GM04503 (cell line): ENCODE measurements around the gene TIAM2.

Experiments
- DNase-seq: peaks from one replicate; pipeline ENCODE4 v3.0.0-alpha.2; 2012; ENCODE audit warnings: low read depth

TIAM2 gene

GRCh38 chr6:155026022-155026705, 31.0 kb downstream of the TIAM2 start:
- peak; percentile 75 for DNase-seq

DNA sequence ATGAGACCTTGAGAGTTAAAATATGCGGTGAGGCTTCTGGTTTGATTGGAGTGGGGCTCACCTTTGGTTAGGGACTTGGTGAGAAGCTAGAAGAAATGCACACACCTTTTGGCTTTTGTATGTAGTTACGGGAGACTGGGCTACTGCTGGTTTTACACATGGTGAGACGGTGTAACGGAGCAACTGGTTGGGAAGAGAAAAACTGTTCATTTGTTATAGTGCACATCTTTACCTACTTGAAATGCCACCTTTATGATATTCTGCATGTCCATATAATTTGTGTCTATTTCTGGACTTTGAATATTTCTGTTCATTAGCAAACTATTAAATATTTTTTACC, 31.6 kb downstream of the TIAM2 start:
- DNase-seq, result no peak

- no peak for DNase-seq
Observed at GRCh38 chr6:155030148-155030720, 35.1 kb downstream of the TIAM2 start.

DNA sequence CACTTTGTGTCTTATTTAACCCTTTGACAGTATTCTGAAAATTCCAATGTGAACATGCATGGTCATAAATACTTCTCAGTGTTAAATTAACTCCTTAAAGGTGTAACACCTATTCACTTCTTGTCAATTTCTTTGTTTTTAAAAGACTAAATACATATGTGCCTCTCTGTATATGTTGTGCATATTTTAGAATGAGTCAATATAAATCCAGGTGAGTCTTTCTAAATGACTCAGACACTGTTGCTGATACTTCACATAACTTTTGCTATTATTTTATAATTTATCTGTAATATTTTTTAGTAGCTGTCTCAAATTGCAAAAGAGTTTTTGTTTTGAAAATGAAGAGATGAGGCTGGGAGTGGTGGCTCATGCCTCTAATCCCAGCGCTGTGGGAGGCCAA, 36.0 kb downstream of the TIAM2 start:
- no peak for DNase-seq

- no peak for DNase-seq
Observed at GRCh38 chr6:155033021-155033791, 38.1 kb downstream of the TIAM2 start.

GRCh38 chr6:155036907-155037306, 41.8 kb downstream of the TIAM2 start:
- DNase-seq, result no peak

DNA sequence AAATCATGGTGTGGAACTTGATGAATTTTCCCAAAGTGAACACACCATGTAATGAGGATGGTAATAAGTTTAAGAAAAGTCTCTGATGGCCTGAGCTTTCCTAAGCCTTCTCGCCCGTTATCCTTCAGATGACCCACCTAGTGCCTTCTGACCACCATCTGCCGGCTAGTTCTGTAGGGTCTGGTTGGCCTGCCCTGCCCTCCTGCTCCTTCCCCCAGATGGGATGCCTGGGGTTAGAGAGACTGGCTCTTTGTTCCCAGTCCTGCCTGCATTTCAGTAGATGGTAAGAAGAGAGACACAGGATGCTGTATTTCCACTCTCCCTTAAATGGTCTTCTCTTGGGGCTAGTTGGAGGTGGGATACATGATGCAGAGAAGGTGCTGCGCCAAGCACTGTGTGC, 43.0 kb downstream of the TIAM2 start:
- no peak for DNase-seq

- DNase-seq, result no peak
Observed at GRCh38 chr6:155038527-155038926, 43.4 kb downstream of the TIAM2 start.

DNA sequence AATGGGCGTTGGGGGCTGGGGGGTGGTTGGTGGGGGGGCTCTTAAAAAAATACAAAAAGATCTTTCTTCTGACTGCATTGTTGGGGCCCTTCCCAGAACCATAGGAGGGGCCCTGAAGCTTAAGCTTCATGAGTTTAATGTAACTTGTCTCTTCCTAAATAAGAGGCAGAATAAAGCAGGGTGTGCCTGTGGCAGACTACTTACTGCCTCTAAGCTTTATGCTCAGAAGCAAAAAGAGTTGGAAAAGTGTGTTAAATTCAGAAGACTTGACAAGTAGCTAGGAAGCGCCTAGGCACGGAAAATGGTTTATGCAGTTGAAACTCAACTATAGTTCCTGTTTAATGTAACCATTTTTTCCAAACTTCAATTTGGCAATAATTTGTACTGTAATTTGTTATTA, 44.5 kb downstream of the TIAM2 start:
- DNase-seq, result no peak

GRCh38 chr6:155040154-155040553, 45.0 kb downstream of the TIAM2 start:
- DNase-seq, result no peak

- no peak for DNase-seq
Observed at GRCh38 chr6:155040901-155041650, 46.0 kb downstream of the TIAM2 start.

DNA sequence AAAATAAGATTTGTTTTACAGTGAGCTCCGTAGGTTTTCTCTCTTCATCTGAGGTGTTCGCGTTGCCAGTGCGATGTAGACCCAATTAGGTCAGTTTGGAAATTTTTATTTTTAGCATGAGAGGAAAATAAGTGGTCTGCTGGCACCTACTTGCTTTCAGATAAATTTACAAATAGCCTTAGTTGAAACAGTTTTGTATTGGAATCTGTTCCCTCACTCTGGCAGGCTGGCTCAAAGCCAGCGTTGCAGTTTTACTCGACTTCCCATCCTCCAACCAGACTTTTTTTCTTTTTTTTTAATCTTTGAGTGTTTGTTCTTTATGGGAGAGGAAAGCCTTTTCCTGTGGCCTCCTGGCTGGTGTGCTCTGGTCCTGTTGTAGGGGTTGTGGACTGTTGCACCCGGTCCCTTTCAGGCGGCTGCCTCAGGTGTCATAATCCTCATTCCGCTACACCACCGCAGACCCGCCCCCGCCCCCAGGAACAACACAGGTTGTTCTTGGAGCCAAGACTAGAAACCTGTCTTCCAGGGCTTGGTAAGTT, 46.7 kb downstream of the TIAM2 start:
- DNase-seq, result no peak

- no peak for DNase-seq
Observed at GRCh38 chr6:155042983-155043382, 47.9 kb downstream of the TIAM2 start.

DNA sequence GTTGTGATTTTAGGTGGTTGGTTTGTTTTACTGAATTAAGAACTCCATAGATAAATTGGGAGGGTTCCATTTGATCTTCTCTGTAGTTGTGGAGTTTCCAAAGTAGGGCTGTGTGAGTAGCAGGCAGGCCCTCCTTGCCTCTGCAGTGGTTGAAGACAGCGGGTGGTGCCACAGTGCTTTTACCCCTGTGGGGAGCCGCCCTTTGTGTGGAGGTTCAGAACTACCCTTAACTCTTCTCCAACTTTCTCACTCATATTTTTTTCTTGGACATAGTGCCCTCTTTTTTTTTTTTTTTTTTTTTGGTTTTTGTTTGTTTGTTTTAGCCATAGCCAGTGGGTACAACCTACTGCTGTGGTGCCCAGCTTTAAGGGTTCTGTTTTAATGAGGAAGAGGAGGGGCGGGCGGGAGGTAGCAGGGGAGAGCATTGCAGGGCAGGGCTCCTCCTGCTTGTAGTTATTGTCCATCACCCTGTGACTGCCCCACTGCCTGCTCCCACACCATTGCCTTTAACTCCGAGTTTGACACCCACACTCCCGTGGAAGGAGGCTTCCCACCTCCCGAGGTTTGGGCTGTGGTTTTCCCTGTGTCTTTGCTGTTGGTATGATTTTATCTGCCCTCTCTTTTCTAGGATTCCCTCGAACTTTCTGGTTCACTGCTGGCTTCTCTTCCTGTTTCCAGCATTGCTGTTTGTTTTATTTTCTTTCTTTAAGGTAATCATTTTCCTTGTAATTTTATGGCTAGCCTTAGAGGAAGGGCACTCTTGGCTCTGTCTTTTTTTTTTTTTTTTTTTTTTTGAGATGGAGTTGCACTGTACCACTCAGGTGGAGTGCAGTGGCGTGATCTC, 50.7 kb downstream of the TIAM2 start:
- no peak for DNase-seq

DNA sequence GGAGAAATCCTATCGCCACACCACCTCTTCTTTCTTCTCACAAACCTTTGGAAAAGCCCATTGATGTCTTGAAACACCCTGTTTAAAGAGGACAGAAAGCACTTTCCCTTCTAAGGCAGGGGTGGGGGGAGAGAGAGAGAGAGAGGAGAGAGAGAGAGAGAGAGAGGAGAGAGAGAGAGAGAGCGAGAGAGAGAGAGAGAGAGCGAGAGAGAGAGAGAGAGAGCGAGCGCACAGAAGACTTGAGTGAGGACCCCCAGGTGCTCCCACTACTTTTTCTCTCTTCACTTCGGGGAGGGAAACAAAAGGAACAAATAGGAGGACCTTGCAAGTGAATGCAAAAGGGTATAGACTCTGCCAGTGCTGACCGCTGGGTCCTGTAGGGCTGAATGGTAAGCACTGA, 52.4 kb downstream of the TIAM2 start:
- DNase-seq, result no peak

- DNase-seq, result no peak
Observed at GRCh38 chr6:155050311-155050710, 55.2 kb downstream of the TIAM2 start.

- no peak for DNase-seq
Observed at GRCh38 chr6:155054491-155055250, 59.6 kb downstream of the TIAM2 start.

DNA sequence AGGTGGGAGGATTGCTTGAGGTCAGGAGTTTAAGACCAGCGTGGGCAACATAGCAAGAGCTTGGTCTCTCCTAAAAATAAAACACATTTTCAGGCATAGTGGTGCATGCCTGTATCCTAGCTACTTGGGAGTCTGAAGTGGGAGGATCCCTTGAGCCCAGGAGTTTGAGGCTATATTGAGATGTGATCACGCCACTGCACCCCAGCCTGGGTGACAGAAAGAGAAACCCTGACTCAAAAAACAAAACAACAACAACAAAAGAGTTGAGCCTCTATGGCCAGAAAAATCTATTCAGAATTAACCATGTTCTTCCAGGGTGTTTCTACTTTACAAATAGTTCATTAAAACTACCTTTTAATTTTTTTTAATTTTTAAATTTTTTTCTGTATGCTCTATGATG, 60.6 kb downstream of the TIAM2 start:
- no peak for DNase-seq

- DNase-seq, result no peak
Observed at GRCh38 chr6:155056756-155057155, 61.6 kb downstream of the TIAM2 start.

DNA sequence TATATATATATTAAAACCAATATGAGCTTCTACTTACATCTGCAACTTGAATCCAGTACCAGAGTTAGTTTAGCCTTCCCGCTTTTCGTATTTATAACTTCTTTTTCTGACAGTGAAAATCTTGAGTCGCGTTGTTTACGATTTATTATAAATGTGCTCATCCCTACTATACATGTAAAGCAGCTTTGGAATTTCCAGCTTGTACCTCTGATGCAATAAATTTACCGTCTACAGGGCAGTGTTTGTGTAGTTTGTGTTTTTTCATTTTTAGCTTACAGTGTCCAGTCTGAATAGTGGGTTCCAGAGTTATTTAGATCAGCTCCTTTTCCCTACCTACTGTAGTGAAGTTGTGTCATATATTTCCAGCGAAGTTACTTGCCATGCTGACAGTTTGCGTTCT, 66.3 kb downstream of the TIAM2 start:
- no peak for DNase-seq

- DNase-seq, result peak; percentile 84
Observed at GRCh38 chr6:155062866-155063341, 67.8 kb downstream of the TIAM2 start.
